GM19099 (cell line): ENCODE data around the gene ADCY6.
A peak's percentile ranks its signal among the peaks of the same experiment; 100 is the strongest.

Experiments used
- POLR2A ChIP-seq: IDR thresholded peaks from 3 replicates; pipeline ENCODE4 v1.6.1; 2011; ENCODE audit warnings: low read depth; ENCODE audit not compliant: insufficient read length; ENCODE audit errors: extremely low read depth

Gene ADCY6

DNA sequence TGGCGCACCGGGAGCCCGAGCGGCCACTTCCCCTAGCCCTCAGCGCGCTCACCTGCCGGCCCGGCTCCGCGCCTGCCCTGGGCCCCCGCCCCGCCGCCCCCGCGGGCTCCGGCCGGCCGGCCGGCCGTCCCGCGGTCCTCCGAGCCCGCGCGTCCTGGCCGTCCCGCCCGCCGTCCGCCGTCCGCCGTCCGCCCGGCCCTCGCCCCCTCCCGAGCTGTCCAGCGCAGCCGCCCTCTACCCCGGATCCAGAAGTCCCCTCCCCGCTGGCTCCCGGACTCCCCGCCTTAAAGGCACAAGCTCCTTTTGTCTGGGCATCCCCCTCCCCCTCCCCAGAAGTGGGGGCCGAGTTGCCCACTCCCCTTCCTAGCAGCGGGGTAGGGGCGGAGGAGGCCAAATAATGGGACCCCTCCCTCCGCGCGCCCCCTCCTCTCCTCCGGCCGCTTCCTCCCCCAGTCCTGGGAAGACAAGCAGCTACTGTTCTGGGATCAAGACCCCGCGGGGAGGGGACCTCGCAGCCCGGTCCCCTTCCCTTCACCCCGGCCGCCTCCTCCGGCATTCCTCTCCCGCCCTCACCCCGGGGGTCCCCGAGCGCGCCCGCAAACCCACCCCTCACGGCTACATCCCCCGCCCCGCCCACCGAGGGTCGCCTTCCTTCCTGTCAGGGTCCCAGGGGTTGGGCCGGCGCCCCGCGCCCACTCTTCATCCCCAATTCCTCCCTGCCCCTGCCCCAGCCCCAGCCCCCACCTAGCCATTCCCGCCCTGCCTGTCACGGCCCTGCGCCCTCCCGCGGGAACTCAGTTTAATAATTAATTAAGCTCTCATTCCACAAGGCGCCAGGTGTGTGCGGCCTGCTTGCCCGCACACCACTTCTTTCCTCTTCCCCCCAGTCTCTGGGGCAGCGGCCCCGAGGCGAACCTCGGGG lies at the start of gene ADCY6:
Gene ADCY6, minus strand, starts transcription at position 236 of the 922 bp plus-strand sequence. CDS start 5,655 bp downstream, outside the sequence.
- peak; percentile 33 for TF ChIP-seq POLR2A

DNA sequence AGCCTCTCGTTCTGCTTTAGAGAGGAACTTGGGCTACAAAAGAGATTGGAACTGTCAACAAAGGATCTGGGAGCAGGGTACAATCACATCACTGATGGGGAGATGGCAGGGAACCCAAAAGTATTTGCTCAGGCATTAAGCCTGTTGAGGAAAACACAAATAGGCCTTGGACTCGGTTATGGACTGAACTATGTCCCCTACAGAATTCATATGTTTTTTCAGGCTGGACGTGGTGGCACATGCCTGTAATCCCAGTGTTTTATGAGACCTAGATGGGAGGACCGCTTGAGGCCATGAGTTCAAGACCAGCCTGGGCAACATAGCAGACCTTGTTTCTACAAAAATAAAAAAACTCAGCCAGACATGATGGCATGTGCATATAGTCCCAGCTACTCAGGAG lies 49.2 kb upstream of the ADCY6 start:
- no peak for TF ChIP-seq POLR2A

DNA sequence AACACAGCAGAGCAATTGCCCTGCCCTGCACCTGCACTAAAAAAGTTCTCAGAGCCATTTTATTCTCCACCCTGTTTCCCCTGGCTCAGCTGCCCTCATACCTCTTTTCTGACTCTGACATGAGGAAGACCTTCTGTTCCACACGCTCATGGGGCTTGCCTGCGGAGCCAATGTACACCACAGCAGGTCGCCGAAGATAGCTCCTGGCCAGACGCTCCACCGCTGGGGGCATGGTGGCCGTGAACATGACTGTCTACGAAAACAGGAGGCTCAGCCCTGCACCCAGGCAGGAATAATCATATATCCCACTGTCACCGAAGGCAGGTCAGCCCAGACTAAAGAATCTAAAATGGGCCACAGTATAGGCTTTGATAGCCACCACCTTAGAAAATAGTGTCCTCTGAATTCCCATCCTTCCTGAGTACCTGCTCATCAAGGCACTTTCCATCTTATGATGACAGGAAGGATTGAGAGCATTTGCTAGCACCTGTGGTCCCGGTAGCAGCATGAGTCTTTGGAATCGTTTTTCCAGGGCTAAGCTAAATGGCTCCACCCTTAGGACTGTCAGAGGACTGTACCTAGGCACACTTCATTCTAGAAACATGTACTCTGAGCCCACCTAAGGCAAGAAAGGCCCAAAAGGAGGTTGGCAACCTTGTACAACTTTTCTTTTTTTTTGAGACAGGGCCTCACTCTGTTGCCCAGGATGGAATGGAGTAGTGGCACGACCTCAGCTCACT lies 43.6 kb upstream of the ADCY6 start:
- no peak for TF ChIP-seq POLR2A

GRCh38 chr12:48831257-48831656 lies 42.4 kb upstream of the ADCY6 start:
- no peak for TF ChIP-seq POLR2A

DNA sequence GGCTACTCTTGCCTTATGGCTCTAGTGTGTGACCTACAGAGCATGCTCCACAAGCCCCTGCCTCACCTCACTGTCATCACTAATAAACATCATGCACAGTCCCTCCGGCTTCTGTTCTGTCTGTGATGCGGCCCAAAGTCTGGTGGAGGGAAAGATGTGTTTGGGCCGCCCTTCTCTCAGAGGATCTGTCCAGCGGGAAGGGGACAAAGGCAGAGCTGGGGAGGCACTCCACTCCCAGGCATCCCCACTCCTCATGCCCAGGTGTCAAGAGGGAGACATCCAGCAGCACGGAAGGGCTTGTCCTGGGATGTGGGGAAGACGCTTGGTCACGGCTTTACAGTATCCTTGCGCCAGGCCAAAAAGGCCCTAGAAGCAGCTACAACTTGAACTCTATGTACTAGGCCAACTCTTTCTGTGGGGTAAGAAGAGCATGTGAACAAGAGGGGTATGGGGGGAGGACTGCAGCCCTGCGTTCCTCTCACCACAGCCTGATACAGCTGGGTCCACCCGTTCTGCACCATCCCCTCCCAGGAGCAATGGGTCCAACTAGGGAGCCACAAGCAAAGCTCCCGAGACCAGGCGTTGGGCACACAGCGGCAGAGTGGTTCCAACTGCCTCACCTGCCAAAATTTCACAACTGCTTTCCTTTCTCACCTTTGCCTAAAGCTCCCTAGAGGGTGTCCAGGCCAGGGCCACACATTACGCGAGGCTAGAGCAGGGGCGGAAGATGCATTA lies 40.1 kb upstream of the ADCY6 start:
- TF ChIP-seq POLR2A, result no peak

- no peak for TF ChIP-seq POLR2A
These were observed 39.4 kb upstream of the ADCY6 start for GRCh38 chr12:48828293-48828692.

DNA sequence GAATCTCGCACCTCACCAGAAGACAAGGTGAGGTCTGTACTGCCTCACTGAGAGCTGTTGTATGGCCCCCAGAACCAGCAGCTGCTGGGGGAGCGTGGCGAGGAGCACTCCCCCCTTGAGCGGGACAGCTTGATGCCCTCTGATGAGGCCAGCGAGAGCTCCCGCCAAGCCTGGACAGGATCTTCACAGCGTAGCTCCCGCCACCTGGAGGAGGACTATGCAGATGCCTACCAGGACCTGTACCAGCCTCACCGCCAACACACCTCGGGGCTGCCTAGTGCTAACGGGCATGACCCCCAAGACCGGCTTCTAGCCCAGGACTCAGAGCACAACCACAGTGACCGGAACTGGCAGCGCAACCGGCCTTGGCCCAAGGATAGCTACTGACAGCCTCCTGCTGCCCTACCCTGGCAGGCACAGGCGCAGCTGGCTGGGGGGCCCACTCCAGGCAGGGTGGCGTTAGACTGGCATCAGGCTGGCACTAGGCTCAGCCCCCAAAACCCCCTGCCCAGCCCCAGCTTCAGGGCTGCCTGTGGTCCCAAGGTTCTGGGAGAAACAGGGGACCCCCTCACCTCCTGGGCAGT lies 38.7 kb upstream of the ADCY6 start:
- TF ChIP-seq POLR2A, result no peak

- TF ChIP-seq POLR2A, result no peak
These were observed 38.1 kb upstream of the ADCY6 start for GRCh38 chr12:48827026-48827425.

GRCh38 chr12:48826209-48826855 lies 37.4 kb upstream of the ADCY6 start:
- no peak for TF ChIP-seq POLR2A

- no peak for TF ChIP-seq POLR2A
These were observed 36.0 kb upstream of the ADCY6 start for GRCh38 chr12:48824905-48825304.

DNA sequence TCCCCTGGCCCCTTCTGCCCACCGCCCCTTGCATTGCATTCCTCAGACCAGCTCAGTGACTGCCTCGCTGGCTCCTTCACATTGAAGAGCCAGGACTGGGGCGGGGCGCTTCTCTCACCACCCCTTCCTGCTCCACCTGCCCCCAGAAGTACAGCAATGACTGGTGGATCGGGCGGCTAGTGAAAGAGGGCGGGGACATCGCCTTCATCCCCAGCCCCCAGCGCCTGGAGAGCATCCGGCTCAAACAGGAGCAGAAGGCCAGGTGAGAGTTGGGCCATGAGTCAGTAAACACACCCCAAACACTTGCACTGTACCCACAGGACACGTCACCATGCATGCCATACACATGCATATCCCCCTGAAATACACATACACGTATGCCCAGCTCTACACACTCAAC lies 35.2 kb upstream of the ADCY6 start:
- no peak for TF ChIP-seq POLR2A

DNA sequence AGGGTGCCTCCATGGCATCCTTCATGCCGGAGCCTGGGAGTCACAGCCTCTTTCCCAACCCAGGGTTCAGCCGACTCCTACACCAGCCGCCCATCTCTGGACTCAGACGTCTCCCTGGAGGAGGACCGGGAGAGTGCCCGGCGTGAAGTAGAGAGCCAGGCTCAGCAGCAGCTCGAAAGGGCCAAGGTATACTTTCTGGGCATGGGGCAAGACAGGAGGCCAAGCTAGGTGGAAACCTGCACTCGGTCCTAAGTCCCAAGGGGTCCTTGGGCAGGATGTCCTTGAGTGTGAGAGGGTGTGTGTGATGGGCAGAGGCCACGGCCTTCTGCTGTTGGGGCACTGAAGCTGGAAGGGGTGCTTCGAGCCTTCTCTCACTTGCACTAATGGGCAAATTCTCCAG lies 34.4 kb upstream of the ADCY6 start:
- TF ChIP-seq POLR2A, result no peak

- TF ChIP-seq POLR2A, result no peak
These were observed 33.8 kb upstream of the ADCY6 start for GRCh38 chr12:48822711-48823110.

- no peak for TF ChIP-seq POLR2A
These were observed 33.2 kb upstream of the ADCY6 start for GRCh38 chr12:48822139-48822538.

GRCh38 chr12:48819986-48820725 lies 31.3 kb upstream of the ADCY6 start:
- TF ChIP-seq POLR2A, result no peak
